ENCODE data around the gene PDE5A. TPM values are rescaled to one million over a fixed set of nuclear protein-coding genes. Genes with fewer than 3 reads are reported as not detected.

PDE5A gene
- total and polyA plus RNA-seq, 10 of the 15 experiments (the other 5 are each of a cell fraction or from before 2014, with no cell fraction given), result under 0.01 to 3.9 (median 0.26) TPM; not detected in 1

- ChIA-PET SMC1A (ENCODE audit: uncharacterized antibody, unreplicated experiment) (interaction anchor here (0.6 kb wide), 1 partner anchor 21 kb away, joined by 3 read pairs; no protein-coding TSS in a partner anchor), CTCF (interaction anchor here (1.2 kb wide), 1 partner anchor 58 kb away, joined by 3 read pairs; the partner anchor contains the start of gene PDE5A), RAD21 (ENCODE audit: unreplicated experiment) (no interaction called here), POLR2A (no interaction called here)
- no peak overlapping the region for H3K4me2 ChIP-seq (ENCODE audit: control insufficient read depth, insufficient read depth)
- no peaks in the 10 kb centered on the region for H3K4me1 ChIP-seq (ENCODE audit: control insufficient read depth, insufficient read depth, low read length)
- H2AFZ ChIP-seq (ENCODE audit: control insufficient read depth, low read depth, low read length), result no peak overlapping the region
- WGBS (ENCODE audit: insufficient coverage, insufficient replicate concordance, low lambda C conversion rate, missing lambda C conversion rate), result 40% methylated on average over 5 of the region's 5 CpGs
- intact Hi-C loops (cut with micrococcal nuclease; ENCODE audit: unreplicated experiment), result no loop called here
- H3K27me3 ChIP-seq (replicated peaks in 1 of 2; ENCODE audit: control insufficient read depth in 2 of 2, insufficient read depth in 2 of 2, low read length in 1 of 2), result no peaks in the 10 kb centered on the region
- no peaks in the 10 kb centered on the region for H3K79me2 ChIP-seq (ENCODE audit: control insufficient read depth, insufficient read depth, low read length)
- no peak overlapping the region for H3K4me3 ChIP-seq
- no TSS peak for BruUV-seq (replicated peaks)
- H3K9ac ChIP-seq (ENCODE audit: control insufficient read depth, insufficient read depth, low read length), result no peak overlapping the region
- no peak for DNase-seq (ENCODE audit: low read depth, low spot score)
- FAIRE-seq, result no peak
- no peaks in the 10 kb centered on the region for H4K20me1 ChIP-seq (ENCODE audit: control insufficient read depth, insufficient read depth)
- in situ Hi-C loops (cut with MboI), result no loop called here
- no peak for ATAC-seq
- no peaks in the 10 kb centered on the region for H3K36me3 ChIP-seq (ENCODE audit: control insufficient read depth in 2 of 2, insufficient read depth in 2 of 2, low read length in 1 of 2)
- TF ChIP-seq ZBTB4 (CRISPR knock-in tag; IDR thresholded peaks at IDR 0.05) (no peak), CBX3 (IDR thresholded peaks at IDR 0.05; ENCODE audit: borderline replicate concordance, low read depth) (no peak), ZNF622 (IDR thresholded peaks at IDR 0.05) (no peak), MAX (IDR thresholded peaks at IDR 0.05; ENCODE audit: low read depth, low read length) (no peak), TCF7 (IDR thresholded peaks at IDR 0.05; ENCODE audit: borderline replicate concordance) (no peak), SMC3 (IDR thresholded peaks at IDR 0.05; ENCODE audit: borderline replicate concordance, low read length) (no peak), FOS (IDR thresholded peaks at IDR 0.05; ENCODE audit: borderline replicate concordance, extremely low read depth, insufficient read length) (no peak), SREBF2 (IDR thresholded peaks at IDR 0.05; ENCODE audit: low read length) (no peak), ZSCAN29 (IDR thresholded peaks at IDR 0.05) (no peak)
- TF ChIP-seq, protein P1, sequence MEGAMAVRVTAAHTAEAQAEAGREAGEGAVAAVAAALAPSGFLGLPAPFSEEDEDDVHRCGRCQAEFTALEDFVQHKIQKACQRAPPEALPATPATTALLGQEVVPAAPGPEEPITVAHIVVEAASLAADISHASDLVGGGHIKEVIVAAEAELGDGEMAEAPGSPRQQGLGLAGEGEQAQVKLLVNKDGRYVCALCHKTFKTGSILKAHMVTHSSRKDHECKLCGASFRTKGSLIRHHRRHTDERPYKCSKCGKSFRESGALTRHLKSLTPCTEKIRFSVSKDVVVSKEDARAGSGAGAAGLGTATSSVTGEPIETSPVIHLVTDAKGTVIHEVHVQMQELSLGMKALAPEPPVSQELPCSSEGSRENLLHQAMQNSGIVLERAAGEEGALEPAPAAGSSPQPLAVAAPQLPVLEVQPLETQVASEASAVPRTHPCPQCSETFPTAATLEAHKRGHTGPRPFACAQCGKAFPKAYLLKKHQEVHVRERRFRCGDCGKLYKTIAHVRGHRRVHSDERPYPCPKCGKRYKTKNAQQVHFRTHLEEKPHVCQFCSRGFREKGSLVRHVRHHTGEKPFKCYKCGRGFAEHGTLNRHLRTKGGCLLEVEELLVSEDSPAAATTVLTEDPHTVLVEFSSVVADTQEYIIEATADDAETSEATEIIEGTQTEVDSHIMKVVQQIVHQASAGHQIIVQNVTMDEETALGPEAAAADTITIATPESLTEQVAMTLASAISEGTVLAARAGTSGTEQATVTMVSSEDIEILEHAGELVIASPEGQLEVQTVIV (IDR thresholded peaks at IDR 0.05; ENCODE audit: borderline replicate concordance, partially characterized antibody), result no peak
- TF ChIP-seq, protein P2, sequence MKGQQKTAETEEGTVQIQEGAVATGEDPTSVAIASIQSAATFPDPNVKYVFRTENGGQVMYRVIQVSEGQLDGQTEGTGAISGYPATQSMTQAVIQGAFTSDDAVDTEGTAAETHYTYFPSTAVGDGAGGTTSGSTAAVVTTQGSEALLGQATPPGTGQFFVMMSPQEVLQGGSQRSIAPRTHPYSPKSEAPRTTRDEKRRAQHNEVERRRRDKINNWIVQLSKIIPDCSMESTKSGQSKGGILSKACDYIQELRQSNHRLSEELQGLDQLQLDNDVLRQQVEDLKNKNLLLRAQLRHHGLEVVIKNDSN (IDR thresholded peaks at IDR 0.05; ENCODE audit: borderline replicate concordance, extremely low read length, insufficient read depth, low read depth, low read length), result no peak
- H3K9me3 ChIP-seq (replicated peaks; ENCODE audit: control insufficient read depth, insufficient read depth, low read length), result no peaks in the 10 kb centered on the region
- H3K27ac ChIP-seq (ENCODE audit: control insufficient read depth, insufficient read depth), result no peak overlapping the region
These were observed 58.2 kb downstream of the PDE5A start for GRCh38 chr4:119570401-119570800.

All from GM12878 (cell line).